Muscle layer of colon (tissue), 2 donors: ENCODE results near the gene GPRC5C.

Experiments
- H3K27ac ChIP-seq: one replicate; pipeline ENCODE4 v1.7.0; 2013; ENCODE audit warnings: low read depth, mild to moderate bottlenecking, low read length, moderate library complexity
- H3K27me3 ChIP-seq, 2 donors: one replicate each; pipeline ENCODE4 v1.7.0; 2013; ENCODE audit warnings: low read length in 2 of 2, mild to moderate bottlenecking in 2 of 2; ENCODE audit not compliant: insufficient read depth in 2 of 2, control insufficient read depth in 1 of 2
- H3K36me3 ChIP-seq: one replicate; pipeline ENCODE4 v1.7.0; 2013; ENCODE audit warnings: mild to moderate bottlenecking, low read length; ENCODE audit not compliant: insufficient read depth
- H3K4me1 ChIP-seq: one replicate; pipeline ENCODE4 v1.7.0; 2013; ENCODE audit warnings: mild to moderate bottlenecking, low read length; ENCODE audit not compliant: insufficient read depth
- H3K4me3 ChIP-seq, 2 donors: one replicate each; pipeline ENCODE4 v1.7.0; 2013; ENCODE audit warnings: low read length in 2 of 2, low read depth in 1 of 2, mild to moderate bottlenecking in 1 of 2, moderate library complexity in 1 of 2
- H3K9ac ChIP-seq: one replicate; pipeline ENCODE4 v1.7.0; 2013; ENCODE audit warnings: low read length
- H3K9me3 ChIP-seq: one replicate; pipeline ENCODE4 v1.7.0; 2013; ENCODE audit warnings: mild to moderate bottlenecking, low read length
- donor health status: abdominal sarcoma.
- donor health status: Adenocarcinoma of cecum.

GPRC5C gene

DNA sequence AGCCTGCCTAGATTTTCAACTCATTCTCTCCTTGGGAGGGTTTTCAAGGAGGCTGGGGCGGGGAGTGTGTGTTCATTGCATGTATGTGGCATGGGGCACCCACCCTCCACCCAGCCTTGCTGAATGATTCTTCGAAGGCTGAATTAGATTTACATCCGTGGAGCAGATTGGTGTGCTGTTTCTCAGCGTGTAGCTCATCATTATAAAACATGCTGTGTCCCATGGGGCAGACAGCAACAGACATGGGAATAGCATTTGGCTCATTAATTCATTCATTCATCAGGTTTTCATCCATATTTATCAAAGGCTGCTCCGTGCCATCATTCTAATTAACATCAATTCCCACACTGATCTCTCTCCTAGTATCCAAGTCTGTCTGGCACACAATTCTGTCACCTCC lies 23.9 kb downstream of the GPRC5C start:
- Histone ChIP-seq H3K4me1 (peaks cover 26% of the 10 kb centered on the region), H3K27ac (no peak overlapping the region), H3K4me3 (no peak overlapping the region), H3K9ac (no peak overlapping the region), H3K9me3 (no peaks in the 10 kb centered on the region), H3K36me3 (no peaks in the 10 kb centered on the region), H3K27me3 (no peaks in the 10 kb centered on the region)

- Histone ChIP-seq H3K9ac (no peak overlapping the region), H3K4me1 (peaks cover 26% of the 10 kb centered on the region), H3K36me3 (no peaks in the 10 kb centered on the region), H3K27ac (no peak overlapping the region), H3K9me3 (no peaks in the 10 kb centered on the region), H3K27me3 (no peaks in the 10 kb centered on the region), H3K4me3 (no peak overlapping the region)
These were observed 25.4 kb downstream of the GPRC5C start for GRCh38 chr17:74457146-74457819.

GRCh38 chr17:74457820-74458166 lies 25.9 kb downstream of the GPRC5C start:
- no peaks in the 10 kb centered on the region for H3K36me3 ChIP-seq
- H3K9me3 ChIP-seq = no peaks in the 10 kb centered on the region
- H3K27ac ChIP-seq = no peak overlapping the region
- no peaks in the 10 kb centered on the region for H3K27me3 ChIP-seq
- H3K4me1 ChIP-seq = peaks cover 26% of the 10 kb centered on the region
- H3K9ac ChIP-seq = no peak overlapping the region
- no peak overlapping the region for H3K4me3 ChIP-seq

- no peak overlapping the region for H3K27ac ChIP-seq
- H3K4me1 ChIP-seq = peaks cover 20% of the 10 kb centered on the region
- H3K27me3 ChIP-seq = peaks cover 0 to 4% of the 10 kb centered on the region in 2 donors
- H3K9ac ChIP-seq = no peak overlapping the region
- no peaks in the 10 kb centered on the region for H3K36me3 ChIP-seq
- H3K4me3 ChIP-seq = no peak overlapping the region
- no peaks in the 10 kb centered on the region for H3K9me3 ChIP-seq
These were observed 26.9 kb downstream of the GPRC5C start for GRCh38 chr17:74458835-74459234.

- Histone ChIP-seq H3K4me3 (no peak overlapping the region), H3K36me3 (no peaks in the 10 kb centered on the region), H3K9ac (no peak overlapping the region), H3K27ac (no peak overlapping the region), H3K27me3 (peaks cover 0 to 4% of the 10 kb centered on the region in 2 donors), H3K9me3 (no peaks in the 10 kb centered on the region), H3K4me1 (peaks cover 16% of the 10 kb centered on the region)
These were observed 27.7 kb downstream of the GPRC5C start for GRCh38 chr17:74459622-74460021.

DNA sequence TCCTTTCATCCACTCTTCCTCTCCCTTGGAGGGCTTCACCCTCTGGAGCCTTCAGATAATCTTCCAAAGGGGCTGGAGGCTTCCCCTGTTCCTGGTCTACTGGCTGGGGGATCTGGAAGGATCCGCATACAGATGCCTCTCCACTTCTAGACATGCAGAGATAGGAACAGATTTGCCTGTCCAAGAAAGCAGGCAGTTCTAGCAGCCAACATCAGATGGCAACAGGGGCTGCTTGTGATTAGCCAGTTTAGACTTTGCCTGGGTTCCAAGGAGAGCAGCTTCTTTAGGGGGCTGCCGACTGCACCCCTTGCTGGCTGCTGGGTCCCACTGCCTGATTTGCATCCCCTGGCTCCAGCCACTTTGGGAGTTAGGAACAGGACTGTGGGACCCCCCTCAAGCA lies 28.4 kb downstream of the GPRC5C start:
- no peak overlapping the region for H3K9ac ChIP-seq
- H3K36me3 ChIP-seq = no peaks in the 10 kb centered on the region
- H3K27me3 ChIP-seq = peaks cover 0 to 4% of the 10 kb centered on the region in 2 donors
- H3K27ac ChIP-seq = no peak overlapping the region
- H3K4me1 ChIP-seq = peaks cover 11% of the 10 kb centered on the region
- H3K9me3 ChIP-seq = no peaks in the 10 kb centered on the region
- no peak overlapping the region for H3K4me3 ChIP-seq

- no peak overlapping the region for H3K4me3 ChIP-seq
- peaks cover 0 to 6% of the 10 kb centered on the region in 2 donors for H3K27me3 ChIP-seq
- H3K4me1 ChIP-seq = peaks cover 11% of the 10 kb centered on the region
- H3K27ac ChIP-seq = no peak overlapping the region
- H3K9me3 ChIP-seq = no peaks in the 10 kb centered on the region
- H3K9ac ChIP-seq = no peak overlapping the region
- no peaks in the 10 kb centered on the region for H3K36me3 ChIP-seq
These were observed 29.1 kb downstream of the GPRC5C start for GRCh38 chr17:74460996-74461395.

- H3K36me3 ChIP-seq = no peaks in the 10 kb centered on the region
- no peak overlapping the region for H3K27ac ChIP-seq
- H3K4me1 ChIP-seq = peaks cover 11% of the 10 kb centered on the region
- no peak overlapping the region for H3K9ac ChIP-seq
- no peak overlapping the region for H3K4me3 ChIP-seq
- H3K27me3 ChIP-seq = peaks cover 0 to 12% of the 10 kb centered on the region in 2 donors
- H3K9me3 ChIP-seq = no peaks in the 10 kb centered on the region
These were observed 29.7 kb downstream of the GPRC5C start for GRCh38 chr17:74461611-74462010.

DNA sequence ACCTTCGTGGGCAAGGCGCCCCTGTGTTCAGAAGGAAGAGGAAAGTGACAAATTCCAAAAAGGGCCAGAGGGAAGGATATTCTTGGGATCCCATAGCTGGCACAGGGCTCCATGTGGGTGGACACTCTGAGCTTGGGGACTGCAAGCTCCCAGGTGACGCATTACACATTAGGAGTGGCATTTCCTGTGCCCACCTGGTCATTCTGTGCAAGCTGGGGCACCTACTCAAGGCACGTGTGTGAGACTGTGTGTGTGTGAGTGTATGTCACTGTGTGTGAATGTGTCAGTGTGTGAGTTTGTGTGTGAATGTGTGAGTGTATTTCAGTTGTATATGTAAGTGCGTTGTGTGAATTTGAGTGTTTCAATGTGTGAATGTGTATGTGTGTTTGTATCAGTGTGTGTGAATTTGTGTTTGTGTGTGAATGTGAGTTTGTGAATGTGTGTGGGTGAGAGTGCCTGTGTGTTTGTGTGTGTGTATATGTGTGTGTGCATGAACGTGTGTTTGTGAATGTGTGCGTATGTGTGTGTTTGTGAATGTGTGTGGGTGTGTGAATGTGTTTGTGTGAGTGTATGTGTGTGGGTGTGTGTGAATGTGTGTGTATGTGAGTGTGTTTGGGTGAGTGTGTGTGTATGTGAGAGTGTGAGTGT lies 33.0 kb downstream of the GPRC5C start:
- no peaks in the 10 kb centered on the region for H3K36me3 ChIP-seq
- H3K9me3 ChIP-seq = no peaks in the 10 kb centered on the region
- H3K9ac ChIP-seq = no peak overlapping the region
- no peak overlapping the region for H3K4me3 ChIP-seq
- H3K27ac ChIP-seq = no peak overlapping the region
- H3K27me3 ChIP-seq = peaks cover 0 to 14% of the 10 kb centered on the region in 2 donors
- no peaks in the 10 kb centered on the region for H3K4me1 ChIP-seq

DNA sequence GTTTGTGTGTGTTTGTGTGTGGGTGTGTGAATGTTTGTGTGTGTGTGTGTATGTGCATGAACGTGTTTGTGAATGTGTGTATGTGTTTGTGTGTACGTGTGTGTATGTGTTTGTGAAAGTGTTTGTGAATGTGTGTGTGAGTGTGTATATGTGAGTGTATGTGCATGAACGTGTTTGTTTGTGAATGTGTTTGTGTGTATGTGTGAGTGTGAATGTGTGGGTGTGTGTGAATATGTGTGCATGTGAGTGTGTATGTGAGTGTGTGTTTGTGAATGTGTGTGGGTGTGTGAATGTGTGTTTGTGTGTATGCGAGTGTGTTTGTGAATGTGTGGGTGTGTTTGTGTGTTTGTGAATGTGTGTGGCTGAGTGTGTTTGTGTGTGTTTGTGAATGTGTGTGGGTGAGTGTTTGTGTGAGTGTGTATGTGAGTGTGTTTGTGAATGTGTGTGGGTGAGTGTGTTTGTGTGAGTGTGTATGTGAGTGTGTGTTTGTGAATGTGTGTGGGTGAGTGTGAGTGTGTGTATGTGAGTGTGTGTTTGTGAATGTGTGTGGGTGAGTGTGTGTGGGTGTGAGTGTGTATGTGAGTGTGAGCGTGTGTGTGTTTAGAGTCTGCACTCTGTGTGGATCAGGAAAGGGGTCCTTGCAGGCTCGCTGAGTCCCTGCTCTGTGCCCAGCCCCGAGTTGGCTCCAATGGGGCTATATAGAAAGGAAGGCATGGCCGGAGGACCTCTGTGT lies 33.7 kb downstream of the GPRC5C start:
- Histone ChIP-seq H3K9me3 (no peaks in the 10 kb centered on the region), H3K4me3 (no peak overlapping the region), H3K9ac (no peak overlapping the region), H3K4me1 (no peaks in the 10 kb centered on the region), H3K27me3 (peaks cover 0 to 14% of the 10 kb centered on the region in 2 donors), H3K36me3 (no peaks in the 10 kb centered on the region), H3K27ac (no peak overlapping the region)

DNA sequence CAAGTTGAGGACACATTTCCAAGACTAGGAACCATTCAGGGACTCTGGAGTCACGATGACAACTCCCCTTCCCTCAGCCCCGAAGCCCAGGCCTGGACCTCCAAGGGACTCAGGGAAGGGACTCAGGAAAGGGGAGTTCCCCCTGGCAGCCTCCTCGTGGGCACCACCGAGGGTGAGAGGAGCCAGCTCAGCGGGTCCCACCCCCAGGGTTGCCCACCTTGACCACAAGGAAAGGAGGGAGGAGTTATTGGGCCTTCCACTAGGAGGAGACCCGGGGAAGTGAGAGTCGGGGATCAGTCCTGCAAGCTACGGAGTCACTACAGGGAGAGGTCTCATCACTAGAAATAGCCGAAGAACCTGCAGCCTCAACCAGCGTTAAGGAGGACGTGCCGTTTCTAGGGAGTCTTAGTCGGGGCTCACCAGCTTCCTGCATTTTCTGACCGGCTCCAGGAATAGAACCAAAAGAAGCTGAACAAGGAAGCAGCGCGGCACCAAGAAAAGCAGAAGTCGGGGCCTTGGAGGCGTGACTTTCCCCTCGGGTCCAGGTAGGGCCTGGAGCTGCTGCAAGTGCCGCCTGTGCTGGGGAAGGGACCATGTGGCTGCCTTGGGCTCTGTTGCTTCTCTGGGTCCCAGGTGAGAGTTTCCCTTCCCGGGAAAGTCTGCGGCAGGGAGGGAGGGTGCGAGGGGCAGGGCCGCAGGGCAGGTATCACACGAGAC lies 34.4 kb downstream of the GPRC5C start, which contains the start of gene CD300A:
Gene CD300A, plus strand, starts transcription at position 524 of the 717 bp plus-strand sequence. Its CDS starts 70 bp downstream, at position 594.
- Histone ChIP-seq H3K27me3 (peaks cover 0 to 14% of the 10 kb centered on the region in 2 donors), H3K9ac (no peak within 1 kb of the TSS), H3K4me1 (no peaks in the 10 kb centered on the region), H3K4me3 (no peak within 1 kb of the TSS), H3K36me3 (no peaks in the 10 kb centered on the region), H3K9me3 (no peaks in the 10 kb centered on the region), H3K27ac (no peak within 1 kb of the TSS)
